ENCODE results near the gene PEAK3.

PEAK3 gene

DNA sequence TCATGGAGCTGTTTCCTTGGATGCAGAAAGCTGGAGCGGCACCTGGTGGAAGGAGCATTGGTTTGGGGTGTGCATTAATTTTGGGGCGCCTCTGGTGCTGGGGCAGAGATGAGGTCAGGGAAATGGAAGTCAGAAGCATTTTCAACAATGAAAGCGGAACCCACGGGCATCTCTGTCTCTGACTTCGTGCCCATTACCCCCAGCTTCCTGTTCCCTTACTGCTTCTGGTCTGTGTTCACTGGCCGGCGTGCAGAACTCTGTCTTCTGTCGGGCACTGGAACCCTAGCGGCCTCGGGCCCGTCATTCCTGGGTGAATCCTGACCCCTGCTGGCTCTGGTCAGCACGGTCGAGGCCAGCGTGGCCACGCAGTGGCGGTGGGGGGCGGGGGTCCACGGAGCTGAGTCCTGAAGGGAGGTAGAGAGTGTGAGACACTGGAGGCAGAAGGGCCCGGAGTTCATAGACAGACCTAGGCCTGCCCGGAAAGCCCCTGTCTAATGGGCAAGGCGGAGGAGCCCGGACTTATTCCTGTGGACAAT is 33.9 kb upstream of the PEAK3 start:
- DNase-seq (ENCODE audit: low spot score), result peak; percentile 83

GRCh38 chr19:2315121-2315817 is 33.3 kb upstream of the PEAK3 start:
- DNase-seq (ENCODE audit: low spot score), result no peak

GRCh38 chr19:2312820-2313501 is 31.0 kb upstream of the PEAK3 start:
- DNase-seq (ENCODE audit: low spot score), result no peak

GRCh38 chr19:2311093-2311492 is 29.1 kb upstream of the PEAK3 start:
- no peak for DNase-seq (ENCODE audit: low spot score)

- no peak for DNase-seq (ENCODE audit: low spot score)
These were observed 27.9 kb upstream of the PEAK3 start for GRCh38 chr19:2309734-2310362.

DNA sequence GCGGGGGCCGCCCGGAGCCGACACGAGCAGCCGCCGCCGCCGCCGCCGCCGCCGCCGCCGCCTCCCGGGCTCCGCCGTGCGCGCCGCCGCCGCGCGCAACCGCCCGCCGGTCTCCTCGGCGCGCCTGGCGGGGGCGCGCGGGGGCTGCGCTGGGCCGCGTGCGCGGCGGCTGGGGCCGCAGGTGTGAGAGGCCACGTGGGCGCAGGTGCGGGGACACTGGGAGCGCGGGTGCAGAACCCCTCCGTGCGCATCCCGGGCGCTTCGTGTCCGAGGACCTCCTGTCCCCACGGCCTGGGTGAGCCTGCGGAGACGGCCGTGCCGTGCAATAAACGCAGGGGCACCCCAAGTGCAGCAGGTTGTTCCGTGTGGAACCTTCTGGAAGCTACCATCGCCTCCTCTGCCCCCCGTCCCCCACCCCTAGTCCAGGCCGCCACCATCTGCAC is 26.2 kb upstream of the PEAK3 start, which contains the start of gene LINGO3:
TSS of gene LINGO3 (minus strand) at position 41 of the 443 bp plus-strand sequence. CDS start 16,378 bp downstream, outside the sequence.
- peak; percentile 53 for DNase-seq (ENCODE audit: low spot score)

GRCh38 chr19:2307518-2308012 is 25.6 kb upstream of the PEAK3 start:
- DNase-seq (ENCODE audit: low spot score), result no peak

DNA sequence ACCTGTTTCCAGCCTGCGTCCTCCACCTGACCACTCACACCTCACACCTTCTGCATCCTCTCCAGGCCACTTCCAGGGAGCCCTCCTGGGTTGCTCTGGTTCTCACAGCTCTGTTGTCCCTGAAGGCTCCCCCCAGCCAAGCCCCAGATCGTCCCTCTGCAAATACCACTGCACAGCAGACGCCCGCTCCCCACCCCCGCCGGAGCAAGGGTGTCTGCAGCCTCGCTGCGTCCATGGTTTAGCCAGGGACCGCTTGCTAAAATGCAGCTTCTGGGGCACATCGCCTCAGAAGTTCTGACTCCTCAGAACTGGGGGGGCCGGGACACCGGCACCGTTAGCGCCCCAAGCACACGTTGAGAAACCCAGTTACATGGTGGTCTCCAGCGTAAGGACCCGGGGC is 25.0 kb upstream of the PEAK3 start:
- no peak for DNase-seq (ENCODE audit: low spot score)

GRCh38 chr19:2306281-2306806 is 24.4 kb upstream of the PEAK3 start:
- DNase-seq (ENCODE audit: low spot score), result no peak

DNA sequence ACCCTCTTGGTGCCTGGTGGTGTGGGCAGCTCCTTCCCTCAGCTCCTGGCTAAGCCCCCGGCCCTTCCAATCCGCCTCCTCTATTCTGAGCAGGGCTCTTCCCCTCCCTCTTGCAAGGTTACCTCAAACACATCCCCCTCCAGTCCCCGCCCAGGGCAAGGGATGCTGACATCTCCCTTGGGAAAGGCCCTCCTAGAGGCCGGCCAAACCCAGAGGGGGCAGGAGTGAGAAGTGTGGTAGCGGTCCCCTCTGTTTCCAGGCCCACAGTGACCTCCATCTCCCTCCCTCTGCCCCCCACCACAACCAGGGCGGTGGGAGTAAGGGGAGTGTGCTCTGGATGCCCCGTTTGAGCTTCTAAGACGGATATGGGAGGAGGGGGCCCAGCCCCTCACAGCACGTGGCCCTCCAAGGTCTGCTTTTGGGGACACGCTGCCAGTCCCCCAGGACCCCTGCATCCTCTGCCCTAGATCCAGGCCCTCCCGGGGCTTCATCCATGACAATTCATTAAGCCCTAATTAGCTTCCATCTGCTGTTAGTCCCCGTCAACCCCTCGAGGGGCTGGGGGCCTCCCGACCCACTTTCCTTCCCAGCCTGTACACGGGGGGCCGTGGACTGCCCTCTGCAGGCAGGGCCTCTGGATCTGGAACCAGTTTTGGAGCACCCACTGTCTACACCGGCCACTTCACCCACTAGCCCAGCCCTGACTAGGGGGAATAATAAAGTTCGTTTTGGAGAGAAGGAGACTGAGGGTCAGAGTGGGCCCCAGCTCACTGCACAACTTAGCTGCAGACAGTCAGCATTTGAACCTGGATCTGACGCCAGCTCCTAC is 23.7 kb upstream of the PEAK3 start:
- no peak for DNase-seq (ENCODE audit: low spot score)

GRCh38 chr19:2303211-2303798 is 21.3 kb upstream of the PEAK3 start:
- no peak for DNase-seq (ENCODE audit: low spot score)

DNA sequence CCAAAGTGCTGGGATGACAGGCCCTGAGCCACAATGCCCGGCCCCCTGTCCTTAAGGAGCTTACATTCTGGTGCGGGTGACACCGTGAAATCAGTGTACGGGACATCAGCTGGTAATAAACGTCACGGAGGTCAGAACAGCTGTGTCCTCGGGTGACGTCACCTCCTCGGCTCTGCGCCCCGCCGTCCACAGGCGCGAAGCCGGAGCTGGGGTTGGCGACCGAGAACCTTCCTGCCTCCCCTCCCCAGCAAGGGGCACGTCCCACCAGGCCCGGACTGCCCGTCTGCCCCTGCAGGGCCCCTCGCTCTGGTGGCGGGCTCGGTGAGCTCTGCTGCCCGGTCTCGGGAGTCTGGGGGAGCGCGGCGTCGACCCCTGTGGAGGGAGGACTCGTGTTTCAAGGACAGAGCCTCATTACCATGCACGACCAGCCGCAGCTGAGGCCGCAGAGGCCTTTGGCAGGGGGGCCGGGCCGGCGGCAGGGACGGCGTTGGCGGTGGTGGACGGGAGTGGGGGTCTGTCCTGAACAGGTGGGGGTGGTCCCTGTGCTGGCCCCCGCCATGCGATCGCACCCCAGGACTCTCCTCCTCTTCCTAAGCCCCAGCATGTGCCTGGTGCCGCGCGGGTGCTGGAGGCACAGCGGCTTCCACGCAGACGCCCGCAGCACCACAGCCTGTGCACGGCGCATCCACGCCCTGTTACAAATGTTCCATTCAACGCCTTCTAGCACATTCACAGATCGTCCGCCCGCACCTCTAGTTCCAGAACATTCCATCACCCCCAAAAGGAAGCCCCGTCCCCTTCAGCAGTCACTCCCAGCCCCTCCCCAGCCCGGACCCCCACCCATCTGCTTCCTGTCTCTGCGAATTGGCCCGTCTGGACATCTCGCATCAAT is 20.6 kb upstream of the PEAK3 start:
- DNase-seq (ENCODE audit: low spot score), result peak; percentile 72

- no peak for DNase-seq (ENCODE audit: low spot score)
These were observed 18.6 kb upstream of the PEAK3 start for GRCh38 chr19:2300533-2300932.

DNA sequence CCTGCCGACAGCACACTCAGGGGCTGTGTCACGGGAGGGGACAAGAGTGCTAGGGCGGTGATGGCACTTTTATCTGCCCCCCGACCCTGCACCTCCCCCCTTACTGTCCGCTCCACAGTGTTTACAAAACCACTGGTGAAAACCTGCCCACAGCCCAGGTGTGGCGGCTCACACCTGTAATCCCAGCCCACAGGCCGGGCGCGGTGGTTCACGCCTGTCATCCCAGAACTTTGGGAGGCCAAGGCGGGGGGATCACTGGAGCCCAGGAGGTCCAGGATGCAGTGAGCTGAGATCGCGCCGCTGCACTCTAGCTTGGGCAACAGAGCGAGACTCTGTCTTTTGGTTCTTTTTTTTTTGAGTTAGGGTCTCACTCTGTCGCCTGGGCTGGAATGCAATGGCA is 14.2 kb upstream of the PEAK3 start:
- DNase-seq (ENCODE audit: low spot score), result no peak

DNA sequence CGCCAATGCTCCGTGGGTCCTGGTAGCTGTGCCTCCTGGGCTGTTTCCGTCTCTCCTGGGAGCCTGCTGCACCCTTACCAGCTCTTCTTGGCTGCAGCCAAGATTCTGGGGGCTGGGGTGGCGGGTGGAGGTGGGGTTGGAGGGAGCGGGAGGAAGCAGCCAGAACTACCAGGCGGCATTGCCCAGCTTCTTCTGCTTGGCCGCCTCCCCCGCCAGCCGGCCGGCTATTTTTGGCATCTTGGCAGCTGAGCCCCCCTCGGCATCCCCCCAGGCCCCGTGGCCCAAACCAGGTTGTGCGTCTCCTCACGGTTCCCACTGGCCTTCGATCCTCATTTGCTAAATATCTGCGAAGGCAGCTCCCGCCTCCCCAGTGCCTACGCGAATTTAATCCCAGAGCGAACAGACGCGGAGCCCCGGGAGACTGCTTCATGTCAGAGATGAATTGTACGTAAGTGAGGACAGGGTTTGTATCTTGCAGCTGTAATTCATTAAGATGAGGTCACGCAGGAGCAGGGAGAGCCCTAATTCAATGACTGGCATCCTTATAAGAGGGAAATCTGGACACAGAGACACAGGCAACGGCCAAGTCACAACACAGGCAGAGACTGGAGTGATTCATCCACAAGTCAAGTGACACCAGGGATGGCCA is 12.8 kb upstream of the PEAK3 start:
- DNase-seq (ENCODE audit: low spot score), result no peak

- peak; percentile 89 for DNase-seq (ENCODE audit: low spot score)
These were observed 9.3 kb upstream of the PEAK3 start for GRCh38 chr19:2291185-2291751.

GRCh38 chr19:2290441-2291184 is 8.6 kb upstream of the PEAK3 start:
- no peak for DNase-seq (ENCODE audit: low spot score)

- DNase-seq (ENCODE audit: low spot score), result no peak
These were observed 7.9 kb upstream of the PEAK3 start for GRCh38 chr19:2289714-2290435.

All from ecto neural progenitor cell (in vitro differentiated cells).